PC-9 (cell line): ENCODE results near the gene VAV3. TPM values are rescaled to one million over a fixed set of nuclear protein-coding genes. Genes with fewer than 3 reads are reported as not detected.

ENCODE experiments used
- BruUV-seq: library from RNA; stranded (reverse); fragments of 400-500 nt; replicated peaks from 2 replicates; lab custom pipeline; 2021; lab: Mats Ljungman, UMichigan
- CTCF ChIA-PET: fragments of 300-600 bp; sonication (Branson Sonifier 250); formaldehyde crosslinking; loops from one replicate; lab custom pipeline; 2022; ENCODE audit warnings: antibody characterized with exemption; lab: Charles Lee
- POLR2A ChIA-PET: fragments of 300-600 bp; sonication (Branson Sonifier 250); formaldehyde crosslinking; loops from one replicate; lab custom pipeline; 2022; ENCODE audit warnings: antibody characterized with exemption; ENCODE audit not compliant: unreplicated experiment; lab: Charles Lee
- DNase-seq, 2 experiments: peaks; one replicate each; pipeline versions ENCODE4 v3.0.0 to v3.0.0-alpha.2; 2015 to 2022; ENCODE audit warnings: mixed read lengths in 1 of 2
- H2AFZ ChIP-seq: fragments of 200-600 bp; sonication (generic); 2 replicates; pipeline ENCODE4 v1.8.1; 2017; ENCODE audit warnings: antibody characterized with exemption
- H3F3A ChIP-seq: fragments of 200-600 bp; sonication (generic); 2 replicates; pipeline ENCODE4 v1.8.1; 2017; ENCODE audit warnings: antibody characterized with exemption, mild to moderate bottlenecking, low read depth; ENCODE audit not compliant: insufficient read depth
- H3K27ac ChIP-seq: fragments of 200-600 bp; sonication (generic); 2 replicates; pipeline ENCODE4 v1.6.1; 2016; ENCODE audit warnings: mixed run types
- H3K27me3 ChIP-seq: fragments of 200-600 bp; sonication (generic); 2 replicates; pipeline ENCODE4 v1.6.1; 2016; ENCODE audit warnings: low read depth, mixed run types; ENCODE audit not compliant: insufficient read depth
- H3K36me3 ChIP-seq: fragments of 200-600 bp; sonication (generic); 2 replicates; pipeline ENCODE4 v1.6.1; 2016; ENCODE audit warnings: low read depth, mixed run types
- H3K4me1 ChIP-seq: fragments of 200-600 bp; sonication (generic); replicated peaks from 2 replicates; pipeline ENCODE4 v1.6.1; 2016; ENCODE audit warnings: mixed run types; ENCODE audit not compliant: insufficient read depth
- H3K4me2 ChIP-seq: fragments of 200-600 bp; sonication (generic); 2 replicates; pipeline ENCODE4 v1.6.1; 2017; ENCODE audit warnings: mixed run types
- H3K4me3 ChIP-seq: fragments of 200-600 bp; sonication (generic); 2 replicates; pipeline ENCODE4 v1.6.1; 2016; ENCODE audit warnings: mixed run types
- H3K79me2 ChIP-seq: fragments of 200-600 bp; sonication (generic); 2 replicates; pipeline ENCODE4 v1.6.1; 2017; ENCODE audit warnings: low read depth, mixed run types
- H3K9me2 ChIP-seq: fragments of 200-600 bp; sonication (generic); 2 replicates; pipeline ENCODE4 v1.8.1; 2017; ENCODE audit warnings: mild to moderate bottlenecking; ENCODE audit not compliant: insufficient read depth
- H3K9me3 ChIP-seq: fragments of 200-600 bp; sonication (generic); 2 replicates; pipeline ENCODE4 v1.8.1; 2016; ENCODE audit warnings: low read depth; ENCODE audit not compliant: insufficient read depth
- H4K20me1 ChIP-seq: fragments of 200-600 bp; sonication (generic); 2 replicates; pipeline ENCODE4 v1.8.1; 2017; ENCODE audit not compliant: insufficient read depth
- CTCF ChIP-seq: fragments of 200-600 bp; sonication (generic); conservative IDR thresholded peaks from 2 replicates; pipeline ENCODE4 v1.6.1; 2017; ENCODE audit warnings: mixed run types, antibody characterized with exemption, mild to moderate bottlenecking, moderate library complexity
- EZH2 ChIP-seq: fragments of 200-600 bp; sonication (generic); IDR thresholded peaks from 2 replicates; pipeline ENCODE4 v1.8.0; 2017; ENCODE audit warnings: antibody characterized with exemption, low read depth
- intact Hi-C: fragments of 100-400 bp; cut with micrococcal nuclease; formaldehyde crosslinking; loops from one replicate; pipeline ENCODE4 v1.10.0; 2022; ENCODE audit not compliant: unreplicated experiment
- total RNA-seq: library from RNA; stranded (reverse); gene quantifications from 2 replicates; pipeline ENCODE4 v1.2.3, GENCODE V29; 2021

VAV3 gene
- total RNA-seq, 1 experiment from 2014 or later = 1.7 TPM

GRCh38 chr1:107604825-107605224, 360.2 kb downstream of the VAV3 start:
- Histone ChIP-seq H2AFZ (no peak overlapping the region), H3K27ac (no peak overlapping the region), H3K9me3 (no peaks in the 10 kb centered on the region), H3K4me3 (no peak overlapping the region), H3K27me3 (no peaks in the 10 kb centered on the region), H3F3A (no peaks in the 10 kb centered on the region), H3K4me1 (no peaks in the 10 kb centered on the region), H3K9me2 (no peaks in the 10 kb centered on the region; the same call in 1 of the 2 replicates), H3K79me2 (no peaks in the 10 kb centered on the region), H4K20me1 (no peaks in the 10 kb centered on the region), H3K4me2 (no peak overlapping the region), H3K36me3 (no peaks in the 10 kb centered on the region)
- no TSS peak for BruUV-seq
- TF ChIP-seq EZH2 (no peak), CTCF (no peak)
- intact Hi-C loops = no loop called here
- ChIA-PET CTCF (no interaction called here), POLR2A (no interaction called here)
- DNase-seq = no peak

- Histone ChIP-seq H4K20me1 (no peaks in the 10 kb centered on the region), H3K4me2 (no peak overlapping the region), H3K9me3 (no peaks in the 10 kb centered on the region), H3K79me2 (no peaks in the 10 kb centered on the region), H3F3A (no peaks in the 10 kb centered on the region), H3K36me3 (no peaks in the 10 kb centered on the region), H3K4me3 (no peak overlapping the region), H2AFZ (no peak overlapping the region), H3K27ac (no peak overlapping the region), H3K4me1 (peaks cover 3% of the 10 kb centered on the region; the same call in 1 of the 2 replicates), H3K9me2 (no peaks in the 10 kb centered on the region), H3K27me3 (no peaks in the 10 kb centered on the region)
- POLR2A ChIA-PET = no interaction called here
- TF ChIP-seq CTCF (no peak), EZH2 (no peak)
- no TSS peak for BruUV-seq
- intact Hi-C loops = no loop called here
- no peak for DNase-seq
- CTCF ChIA-PET = interaction anchor here (0.6 kb wide), 1 partner anchor 99 kb away, joined by 6 read pairs; no protein-coding TSS in a partner anchor
Measured at GRCh38 chr1:107600607-107601160, 364.3 kb downstream of the VAV3 start.

- no peak overlapping the region for H3K4me3 ChIP-seq
- CTCF ChIA-PET = no interaction called here
Measured at GRCh38 chr1:107599220-107599619, 365.8 kb downstream of the VAV3 start.

More at GRCh38 chr1:107599220-107599619, 365.8 kb downstream of the VAV3 start:
- Histone ChIP-seq H3K9me2 (no peaks in the 10 kb centered on the region), H3K4me1 (peaks cover 18% of the 10 kb centered on the region), H3K9me3 (no peaks in the 10 kb centered on the region), H3K4me2 (no peak overlapping the region), H3K79me2 (no peaks in the 10 kb centered on the region), H4K20me1 (no peaks in the 10 kb centered on the region), H3K27ac (no peak overlapping the region), H3K36me3 (no peaks in the 10 kb centered on the region), H3F3A (peaks cover 10% of the 10 kb centered on the region; the same call in 1 of the 2 replicates), H3K27me3 (no peaks in the 10 kb centered on the region), H2AFZ (no peak overlapping the region)
- BruUV-seq = no TSS peak
- no peak for TF ChIP-seq CTCF
- no peak for TF ChIP-seq EZH2
- intact Hi-C loops = no loop called here
- POLR2A ChIA-PET = no interaction called here
- DNase-seq = no peak
